Measurements from ENCODE around the gene EPHA3. TPM values are rescaled to one million over a fixed set of nuclear protein-coding genes. Genes with fewer than 3 reads are reported as not detected.

EPHA3 gene
- polyA plus RNA-seq, 2 donors: 0.18 to 0.38 TPM

- Histone ChIP-seq H3K27me3 (ENCODE audit: control insufficient read depth in 1 of 2, insufficient read depth in 2 of 2, low read length in 2 of 2) (no peaks in the 10 kb centered on the region), H3K4me3 (ENCODE audit: low read depth in 1 of 2, low read length in 2 of 2) (no peak overlapping the region), H3K9me3 (ENCODE audit: control insufficient read depth in 2 of 2, insufficient read depth in 1 of 2, low read depth in 1 of 2, low read length in 1 of 2) (no peaks in the 10 kb centered on the region), H3K27ac (ENCODE audit: low read depth in 2 of 2, low read length in 1 of 2) (no peak overlapping the region), H3K36me3 (ENCODE audit: control insufficient read depth in 2 of 2, insufficient read depth in 2 of 2, low read length in 1 of 2) (no peaks in the 10 kb centered on the region), H3K4me1 (ENCODE audit: control insufficient read depth in 2 of 2, insufficient read depth in 2 of 2, low read length in 1 of 2) (no peaks in the 10 kb centered on the region)
- WGBS, 2 donors: 18 to 21% methylated on average over 8 of the region's 8 CpGs
Measured at GRCh38 chr3:89098964-89099585, 8.3 kb upstream of the EPHA3 start.

GRCh38 chr3:89101251-89101650 lies 6.2 kb upstream of the EPHA3 start:
- Histone ChIP-seq H3K36me3 (ENCODE audit: control insufficient read depth in 2 of 2, insufficient read depth in 2 of 2, low read length in 1 of 2) (no peaks in the 10 kb centered on the region), H3K27me3 (ENCODE audit: control insufficient read depth in 1 of 2, insufficient read depth in 2 of 2, low read length in 2 of 2) (no peaks in the 10 kb centered on the region), H3K4me3 (ENCODE audit: low read depth in 1 of 2, low read length in 2 of 2) (no peak overlapping the region), H3K9me3 (ENCODE audit: control insufficient read depth in 2 of 2, insufficient read depth in 1 of 2, low read depth in 1 of 2, low read length in 1 of 2) (no peaks in the 10 kb centered on the region), H3K4me1 (ENCODE audit: control insufficient read depth in 2 of 2, insufficient read depth in 2 of 2, low read length in 1 of 2) (no peaks in the 10 kb centered on the region), H3K27ac (ENCODE audit: low read depth in 2 of 2, low read length in 1 of 2) (no peak overlapping the region)

GRCh38 chr3:89101921-89102320 lies 5.5 kb upstream of the EPHA3 start:
- Histone ChIP-seq H3K27me3 (ENCODE audit: control insufficient read depth in 1 of 2, insufficient read depth in 2 of 2, low read length in 2 of 2) (peaks cover 0 to 2% of the 10 kb centered on the region in 2 donors), H3K4me3 (ENCODE audit: low read depth in 1 of 2, low read length in 2 of 2) (no peak overlapping the region)

GRCh38 chr3:89104499-89104898 lies 2.9 kb upstream of the EPHA3 start:
- Histone ChIP-seq H3K27ac (ENCODE audit: low read depth in 2 of 2, low read length in 1 of 2) (no peak overlapping the region), H3K9me3 (ENCODE audit: control insufficient read depth in 2 of 2, insufficient read depth in 1 of 2, low read depth in 1 of 2, low read length in 1 of 2) (no peaks in the 10 kb centered on the region), H3K36me3 (ENCODE audit: control insufficient read depth in 2 of 2, insufficient read depth in 2 of 2, low read length in 1 of 2) (no peaks in the 10 kb centered on the region), H3K27me3 (ENCODE audit: control insufficient read depth in 1 of 2, insufficient read depth in 2 of 2, low read length in 2 of 2) (peaks cover 0 to 2% of the 10 kb centered on the region in 2 donors), H3K4me1 (ENCODE audit: control insufficient read depth in 2 of 2, insufficient read depth in 2 of 2, low read length in 1 of 2) (peaks cover 2 to 6% of the 10 kb centered on the region in 2 donors), H3K4me3 (ENCODE audit: low read depth in 1 of 2, low read length in 2 of 2) (no peak overlapping the region)
- 71 to 79% methylated on average over 3 of the region's 3 CpGs for WGBS, 2 donors

More at GRCh38 chr3:89101921-89102320, 5.5 kb upstream of the EPHA3 start:
- no peaks in the 10 kb centered on the region for H3K9me3 ChIP-seq (ENCODE audit: control insufficient read depth in 2 of 2, insufficient read depth in 1 of 2, low read depth in 1 of 2, low read length in 1 of 2)
- H3K27ac ChIP-seq (ENCODE audit: low read depth in 2 of 2, low read length in 1 of 2): no peak overlapping the region
- H3K4me1 ChIP-seq (ENCODE audit: control insufficient read depth in 2 of 2, insufficient read depth in 2 of 2, low read length in 1 of 2): no peaks in the 10 kb centered on the region
- no peaks in the 10 kb centered on the region for H3K36me3 ChIP-seq (ENCODE audit: control insufficient read depth in 2 of 2, insufficient read depth in 2 of 2, low read length in 1 of 2)
- 91 to 97% methylated on average over 1 of the region's 1 CpG for WGBS, 2 donors

- Histone ChIP-seq H3K4me1 (ENCODE audit: control insufficient read depth in 2 of 2, insufficient read depth in 2 of 2, low read length in 1 of 2) (peaks cover 2 to 6% of the 10 kb centered on the region in 2 donors), H3K9me3 (ENCODE audit: control insufficient read depth in 2 of 2, insufficient read depth in 1 of 2, low read depth in 1 of 2, low read length in 1 of 2) (no peaks in the 10 kb centered on the region), H3K36me3 (ENCODE audit: control insufficient read depth in 2 of 2, insufficient read depth in 2 of 2, low read length in 1 of 2) (no peaks in the 10 kb centered on the region), H3K27me3 (ENCODE audit: control insufficient read depth in 1 of 2, insufficient read depth in 2 of 2, low read length in 2 of 2) (peaks cover 0 to 2% of the 10 kb centered on the region in 2 donors), H3K27ac (ENCODE audit: low read depth in 2 of 2, low read length in 1 of 2) (no peak overlapping the region), H3K4me3 (ENCODE audit: low read depth in 1 of 2, low read length in 2 of 2) (no peak overlapping the region)
- 82 to 90% methylated on average over 1 of the region's 1 CpG for WGBS, 2 donors
Measured at GRCh38 chr3:89105503-89105902, 1.9 kb upstream of the EPHA3 start.

- H3K27me3 ChIP-seq (ENCODE audit: control insufficient read depth in 1 of 2, insufficient read depth in 2 of 2, low read length in 2 of 2): peaks cover 0 to 2% of the 10 kb centered on the region in 2 donors
- peak overlapping the region in 1 of 2 donors; percentile 59 for H3K4me3 ChIP-seq (ENCODE audit: low read depth in 1 of 2, low read length in 2 of 2)
- H3K9me3 ChIP-seq (ENCODE audit: control insufficient read depth in 2 of 2, insufficient read depth in 1 of 2, low read depth in 1 of 2, low read length in 1 of 2): no peaks in the 10 kb centered on the region
- no peaks in the 10 kb centered on the region for H3K36me3 ChIP-seq (ENCODE audit: control insufficient read depth in 2 of 2, insufficient read depth in 2 of 2, low read length in 1 of 2)
- peaks cover 2 to 6% of the 10 kb centered on the region in 2 donors for H3K4me1 ChIP-seq (ENCODE audit: control insufficient read depth in 2 of 2, insufficient read depth in 2 of 2, low read length in 1 of 2)
- WGBS, 2 donors: 23 to 32% methylated on average over 5 of the region's 5 CpGs
- no peak overlapping the region for H3K27ac ChIP-seq (ENCODE audit: low read depth in 2 of 2, low read length in 1 of 2)
Measured at GRCh38 chr3:89108291-89108550, 800 bp downstream of the EPHA3 start.

GRCh38 chr3:89113344-89113743 lies 5.9 kb downstream of the EPHA3 start:
- no peak overlapping the region for H3K4me3 ChIP-seq (ENCODE audit: low read depth in 1 of 2, low read length in 2 of 2)
- H3K36me3 ChIP-seq (ENCODE audit: control insufficient read depth in 2 of 2, insufficient read depth in 2 of 2, low read length in 1 of 2): no peaks in the 10 kb centered on the region
- H3K9me3 ChIP-seq (ENCODE audit: control insufficient read depth in 2 of 2, insufficient read depth in 1 of 2, low read depth in 1 of 2, low read length in 1 of 2): no peaks in the 10 kb centered on the region
- no peak overlapping the region for H3K27ac ChIP-seq (ENCODE audit: low read depth in 2 of 2, low read length in 1 of 2)
- H3K27me3 ChIP-seq (ENCODE audit: control insufficient read depth in 1 of 2, insufficient read depth in 2 of 2, low read length in 2 of 2): no peaks in the 10 kb centered on the region
- 68 to 78% methylated on average over 4 of the region's 4 CpGs for WGBS, 2 donors
- H3K4me1 ChIP-seq (ENCODE audit: control insufficient read depth in 2 of 2, insufficient read depth in 2 of 2, low read length in 1 of 2): peaks cover 0 to 2% of the 10 kb centered on the region in 2 donors

GRCh38 chr3:89113893-89114840 lies 6.7 kb downstream of the EPHA3 start:
- peak overlapping the region in 1 of 2 donors; percentile 42 for H3K27ac ChIP-seq (ENCODE audit: low read depth in 2 of 2, low read length in 1 of 2)
- H3K4me3 ChIP-seq (ENCODE audit: low read depth in 1 of 2, low read length in 2 of 2): peak overlapping the region; percentile 44 to 57
- 4% methylated on average over 42 of the region's 42 CpGs for WGBS, 2 donors
- H3K4me1 ChIP-seq (ENCODE audit: control insufficient read depth in 2 of 2, insufficient read depth in 2 of 2, low read length in 1 of 2): peaks cover 0 to 2% of the 10 kb centered on the region in 2 donors
- no peaks in the 10 kb centered on the region for H3K27me3 ChIP-seq (ENCODE audit: control insufficient read depth in 1 of 2, insufficient read depth in 2 of 2, low read length in 2 of 2)
- H3K36me3 ChIP-seq (ENCODE audit: control insufficient read depth in 2 of 2, insufficient read depth in 2 of 2, low read length in 1 of 2): no peaks in the 10 kb centered on the region
- H3K9me3 ChIP-seq (ENCODE audit: control insufficient read depth in 2 of 2, insufficient read depth in 1 of 2, low read depth in 1 of 2, low read length in 1 of 2): no peaks in the 10 kb centered on the region

GRCh38 chr3:89114841-89115223 lies 7.4 kb downstream of the EPHA3 start:
- Histone ChIP-seq H3K9me3 (ENCODE audit: control insufficient read depth in 2 of 2, insufficient read depth in 1 of 2, low read depth in 1 of 2, low read length in 1 of 2) (no peaks in the 10 kb centered on the region), H3K27ac (ENCODE audit: low read depth in 2 of 2, low read length in 1 of 2) (peak overlapping the region in 1 of 2 donors; percentile 42), H3K4me1 (ENCODE audit: control insufficient read depth in 2 of 2, insufficient read depth in 2 of 2, low read length in 1 of 2) (peaks cover 0 to 2% of the 10 kb centered on the region in 2 donors), H3K36me3 (ENCODE audit: control insufficient read depth in 2 of 2, insufficient read depth in 2 of 2, low read length in 1 of 2) (no peaks in the 10 kb centered on the region), H3K27me3 (ENCODE audit: control insufficient read depth in 1 of 2, insufficient read depth in 2 of 2, low read length in 2 of 2) (no peaks in the 10 kb centered on the region), H3K4me3 (ENCODE audit: low read depth in 1 of 2, low read length in 2 of 2) (peak overlapping the region; percentile 44 to 57)
- WGBS, 2 donors: 18 to 21% methylated on average over 13 of the region's 13 CpGs

Measured in esophagus (tissue), 2 donors.